ENCODE results near the gene PRR15L.
"Not testable (repeated sequence)": the region's sequence is repeated elsewhere in the genome, so short reads cannot be mapped to it uniquely, and the experiment has no call there.

Gene PRR15L

GRCh38 chr17:47957591-47958490 lies at the start of gene PRR15L:
TSS of gene PRR15L (minus strand) at chr17:47957883. CDS start at chr17:47953234, 4,649 bp downstream.
- no peak for DNase-seq (ENCODE audit: low read depth)

GRCh38 chr17:48006936-48007709 lies 49.4 kb upstream of the PRR15L start:
- no peak for DNase-seq (ENCODE audit: low read depth)

- DNase-seq (ENCODE audit: low read depth), result no peak
These were observed 47.3 kb upstream of the PRR15L start for GRCh38 chr17:48004983-48005382.

GRCh38 chr17:48003417-48004151 lies 45.9 kb upstream of the PRR15L start:
- DNase-seq (ENCODE audit: low read depth), result no peak

- no peak for DNase-seq (ENCODE audit: low read depth)
These were observed 45.3 kb upstream of the PRR15L start for GRCh38 chr17:48002916-48003416.

- DNase-seq (ENCODE audit: low read depth), result no peak
These were observed 44.7 kb upstream of the PRR15L start for GRCh38 chr17:48002266-48002915.

- DNase-seq (ENCODE audit: low read depth), result not testable (repeated sequence)
These were observed 44.0 kb upstream of the PRR15L start for GRCh38 chr17:48001657-48002056.

- no peak for DNase-seq (ENCODE audit: low read depth)
These were observed 43.5 kb upstream of the PRR15L start for GRCh38 chr17:48001197-48001596.

GRCh38 chr17:47999582-47999981 lies 41.9 kb upstream of the PRR15L start:
- DNase-seq (ENCODE audit: low read depth), result peak; percentile 69

GRCh38 chr17:47998044-47998443 lies 40.4 kb upstream of the PRR15L start:
- DNase-seq (ENCODE audit: low read depth), result no peak

- no peak for DNase-seq (ENCODE audit: low read depth)
These were observed 39.9 kb upstream of the PRR15L start for GRCh38 chr17:47997586-47997985.

GRCh38 chr17:47996201-47996600 lies 38.5 kb upstream of the PRR15L start:
- DNase-seq (ENCODE audit: low read depth), result no peak

- DNase-seq (ENCODE audit: low read depth), result no peak
These were observed 37.7 kb upstream of the PRR15L start for GRCh38 chr17:47995241-47995935.

- no peak for DNase-seq (ENCODE audit: low read depth)
These were observed 37.0 kb upstream of the PRR15L start for GRCh38 chr17:47994724-47995123.

GRCh38 chr17:47993964-47994363 lies 36.3 kb upstream of the PRR15L start:
- DNase-seq (ENCODE audit: low read depth), result no peak

- no peak for DNase-seq (ENCODE audit: low read depth)
These were observed 35.4 kb upstream of the PRR15L start for GRCh38 chr17:47993031-47993564.

- no peak for DNase-seq (ENCODE audit: low read depth)
These were observed 34.5 kb upstream of the PRR15L start for GRCh38 chr17:47992216-47992615.

GRCh38 chr17:47990962-47991731 lies 33.5 kb upstream of the PRR15L start:
- no peak for DNase-seq (ENCODE audit: low read depth)

GRCh38 chr17:47989700-47990099 lies 32.0 kb upstream of the PRR15L start:
- no peak for DNase-seq (ENCODE audit: low read depth)

- no peak for DNase-seq (ENCODE audit: low read depth)
These were observed 31.5 kb upstream of the PRR15L start for GRCh38 chr17:47989159-47989558.
